Natural killer cell treated with Interleukin-12 subunit alpha and Interleukin-12 subunit beta and Interleukin-15 and Interleukin-18, amount 100 ng/mL, for 72 hours (primary cell): Measurements from ENCODE around the gene TIGD3. TPM values are rescaled to one million over a fixed set of nuclear protein-coding genes. Genes with fewer than 3 reads are reported as not detected.

Experiments
- ATAC-seq, 2 donors: fragments of 150-1000 bp; cut with Tn5 transposase in 1 of 2; sonication (Bioruptor Pico), chemical (Tn5 transposase) in 1 of 2; 2 replicates each; pipeline ENCODE4 v1.10.0; 2021
- DNase-seq: peaks from one replicate; pipeline ENCODE4 v3.0.0; 2022; ENCODE audit warnings: low spot score
- H3K27ac Mint-ChIP-seq, 2 donors: 1 replicate in 1 of 2; 2 replicates in 1 of 2; pipeline ENCODE4 v1.8.0; 2022; ENCODE audit warnings: mixed read lengths in 2 of 2, mild to moderate bottlenecking in 1 of 2, moderate library complexity in 1 of 2
- H3K27me3 Mint-ChIP-seq, 2 donors: 1 replicate in 1 of 2; 2 replicates in 1 of 2; pipeline ENCODE4 v1.8.0; 2022; ENCODE audit warnings: mixed read lengths in 2 of 2
- H3K36me3 Mint-ChIP-seq: one replicate; pipeline ENCODE4 v1.8.0; 2022; ENCODE audit warnings: mixed read lengths
- H3K4me1 Mint-ChIP-seq, 2 donors: 1 replicate in 1 of 2; 2 replicates in 1 of 2; pipeline ENCODE4 v1.8.0; 2022; ENCODE audit warnings: low read depth in 2 of 2, mixed read lengths in 2 of 2, mild to moderate bottlenecking in 1 of 2
- H3K4me3 Mint-ChIP-seq: one replicate; pipeline ENCODE4 v1.8.0; 2022; ENCODE audit warnings: mixed read lengths
- H3K9me3 Mint-ChIP-seq: 2 replicates; pipeline ENCODE4 v1.8.0; 2022; ENCODE audit warnings: mixed read lengths
- total RNA-seq, 2 donors: library from RNA; stranded (reverse); gene quantifications; one replicate each; pipeline ENCODE4 v1.2.3, GENCODE V29; 2022

Gene TIGD3
- total RNA-seq, 2 donors from 2014 or later: 0.59 to 1.3 TPM

GRCh38 chr11:65363770-65364169, 9.2 kb downstream of the TIGD3 start:
- DNase-seq (no peak), ATAC-seq (no peak)
- Mint-ChIP-seq H3K36me3 (no peaks in the 10 kb centered on the region), H3K27ac (peak overlapping the region in 1 of 2 donors; percentile 40), H3K4me3 (no peak overlapping the region), H3K9me3 (no peaks in the 10 kb centered on the region), H3K27me3 (no peaks in the 10 kb centered on the region), H3K4me1 (peaks cover 7 to 10% of the 10 kb centered on the region in 2 donors)

GRCh38 chr11:65366340-65366773, 11.8 kb downstream of the TIGD3 start:
- H3K36me3 Mint-ChIP-seq: no peaks in the 10 kb centered on the region
- DNase-seq (peak; percentile 59), ATAC-seq (peak; percentile 72 to 78)
- no peaks in the 10 kb centered on the region for H3K9me3 Mint-ChIP-seq
- H3K4me3 Mint-ChIP-seq: no peak overlapping the region
- peak overlapping the region in 1 of 2 donors; percentile 41 for H3K27ac Mint-ChIP-seq
- H3K27me3 Mint-ChIP-seq: no peaks in the 10 kb centered on the region
- peaks cover 7 to 10% of the 10 kb centered on the region in 2 donors for H3K4me1 Mint-ChIP-seq

- DNase-seq (no peak), ATAC-seq (no peak)
- H3K4me3 Mint-ChIP-seq: no peak overlapping the region
- no peaks in the 10 kb centered on the region for H3K36me3 Mint-ChIP-seq
- no peaks in the 10 kb centered on the region for H3K4me1 Mint-ChIP-seq
- no peaks in the 10 kb centered on the region for H3K27me3 Mint-ChIP-seq
- H3K9me3 Mint-ChIP-seq: no peaks in the 10 kb centered on the region
- H3K27ac Mint-ChIP-seq: no peak overlapping the region
Measured at GRCh38 chr11:65370659-65371049, 16.1 kb downstream of the TIGD3 start.

- Mint-ChIP-seq H3K27ac (no peak overlapping the region), H3K4me1 (no peaks in the 10 kb centered on the region), H3K9me3 (no peaks in the 10 kb centered on the region), H3K4me3 (no peak overlapping the region), H3K36me3 (no peaks in the 10 kb centered on the region), H3K27me3 (no peaks in the 10 kb centered on the region)
- ATAC-seq (no peak), DNase-seq (peak; percentile 59)
Measured at GRCh38 chr11:65373839-65374580, 19.5 kb downstream of the TIGD3 start.

GRCh38 chr11:65375012-65375411, 20.5 kb downstream of the TIGD3 start:
- ATAC-seq (no peak), DNase-seq (peak; percentile 29)
- H3K27ac Mint-ChIP-seq: peak overlapping the region in 1 of 2 donors; percentile 72
- H3K4me1 Mint-ChIP-seq: no peaks in the 10 kb centered on the region
- no peak overlapping the region for H3K4me3 Mint-ChIP-seq
- H3K9me3 Mint-ChIP-seq: no peaks in the 10 kb centered on the region
- no peaks in the 10 kb centered on the region for H3K27me3 Mint-ChIP-seq
- no peaks in the 10 kb centered on the region for H3K36me3 Mint-ChIP-seq

GRCh38 chr11:65376138-65376713, 21.7 kb downstream of the TIGD3 start:
- H3K4me3 Mint-ChIP-seq: no peak overlapping the region
- ATAC-seq (no peak), DNase-seq (no peak)
- H3K9me3 Mint-ChIP-seq: no peaks in the 10 kb centered on the region
- no peaks in the 10 kb centered on the region for H3K4me1 Mint-ChIP-seq
- no peaks in the 10 kb centered on the region for H3K27me3 Mint-ChIP-seq
- no peaks in the 10 kb centered on the region for H3K36me3 Mint-ChIP-seq
- no peak overlapping the region for H3K27ac Mint-ChIP-seq

- no peaks in the 10 kb centered on the region for H3K9me3 Mint-ChIP-seq
- DNase-seq (no peak), ATAC-seq (no peak)
- no peaks in the 10 kb centered on the region for H3K36me3 Mint-ChIP-seq
- peaks cover 0 to 2% of the 10 kb centered on the region in 2 donors for H3K4me1 Mint-ChIP-seq
- no peaks in the 10 kb centered on the region for H3K27me3 Mint-ChIP-seq
- H3K27ac Mint-ChIP-seq: peak overlapping the region in 1 of 2 donors; percentile 23
- H3K4me3 Mint-ChIP-seq: no peak overlapping the region
Measured at GRCh38 chr11:65377036-65377435, 22.5 kb downstream of the TIGD3 start.

GRCh38 chr11:65377777-65378176, 23.2 kb downstream of the TIGD3 start:
- no peaks in the 10 kb centered on the region for H3K27me3 Mint-ChIP-seq
- no peaks in the 10 kb centered on the region for H3K9me3 Mint-ChIP-seq
- H3K36me3 Mint-ChIP-seq: no peaks in the 10 kb centered on the region
- no peak overlapping the region for H3K4me3 Mint-ChIP-seq
- H3K4me1 Mint-ChIP-seq: peaks cover 5 to 9% of the 10 kb centered on the region in 2 donors
- no peak for DNase-seq
- no peak for ATAC-seq
- H3K27ac Mint-ChIP-seq: peak overlapping the region in 1 of 2 donors; percentile 23

GRCh38 chr11:65378208-65378927, 23.8 kb downstream of the TIGD3 start:
- ATAC-seq (no peak), DNase-seq (no peak)
- H3K4me1 Mint-ChIP-seq: peaks cover 11 to 15% of the 10 kb centered on the region in 2 donors
- no peak overlapping the region for H3K4me3 Mint-ChIP-seq
- no peaks in the 10 kb centered on the region for H3K36me3 Mint-ChIP-seq
- H3K27ac Mint-ChIP-seq: peak overlapping the region in 1 of 2 donors; percentile 23
- H3K27me3 Mint-ChIP-seq: no peaks in the 10 kb centered on the region
- H3K9me3 Mint-ChIP-seq: no peaks in the 10 kb centered on the region

- ATAC-seq (no peak), DNase-seq (no peak)
- H3K27ac Mint-ChIP-seq: no peak overlapping the region
- H3K9me3 Mint-ChIP-seq: no peaks in the 10 kb centered on the region
- peaks cover 17 to 22% of the 10 kb centered on the region in 2 donors for H3K4me1 Mint-ChIP-seq
- H3K27me3 Mint-ChIP-seq: no peaks in the 10 kb centered on the region
- no peak overlapping the region for H3K4me3 Mint-ChIP-seq
- no peaks in the 10 kb centered on the region for H3K36me3 Mint-ChIP-seq
Measured at GRCh38 chr11:65378928-65379638, 24.5 kb downstream of the TIGD3 start.

GRCh38 chr11:65379698-65380459, 25.3 kb downstream of the TIGD3 start:
- H3K27ac Mint-ChIP-seq: peak overlapping the region in 1 of 2 donors; percentile 100
- DNase-seq: no peak
- peak overlapping the region; percentile 34 for H3K4me3 Mint-ChIP-seq
- H3K27me3 Mint-ChIP-seq: no peaks in the 10 kb centered on the region
- ATAC-seq: no peak
- H3K9me3 Mint-ChIP-seq: no peaks in the 10 kb centered on the region
- no peaks in the 10 kb centered on the region for H3K36me3 Mint-ChIP-seq
- H3K4me1 Mint-ChIP-seq: peaks cover 25 to 30% of the 10 kb centered on the region in 2 donors

- no peak for ATAC-seq
- peaks cover 32 to 37% of the 10 kb centered on the region in 2 donors for H3K4me1 Mint-ChIP-seq
- DNase-seq: no peak
- no peaks in the 10 kb centered on the region for H3K36me3 Mint-ChIP-seq
- H3K27ac Mint-ChIP-seq: peak overlapping the region; percentile 99 to 100
- H3K9me3 Mint-ChIP-seq: no peaks in the 10 kb centered on the region
- H3K4me3 Mint-ChIP-seq: peak overlapping the region; percentile 34
- H3K27me3 Mint-ChIP-seq: no peaks in the 10 kb centered on the region
Measured at GRCh38 chr11:65380460-65381119, 26.0 kb downstream of the TIGD3 start.

- no peaks in the 10 kb centered on the region for H3K9me3 Mint-ChIP-seq
- H3K27ac Mint-ChIP-seq: peak overlapping the region; percentile 99 to 100
- ATAC-seq: peak in 1 of 2 donors; percentile 7
- no peak for DNase-seq
- H3K27me3 Mint-ChIP-seq: no peaks in the 10 kb centered on the region
- H3K4me1 Mint-ChIP-seq: peaks cover 35 to 37% of the 10 kb centered on the region in 2 donors
- peak overlapping the region; percentile 94 for H3K4me3 Mint-ChIP-seq
- no peaks in the 10 kb centered on the region for H3K36me3 Mint-ChIP-seq
Measured at GRCh38 chr11:65381716-65382032, 27.1 kb downstream of the TIGD3 start.
